ENCODE data around the gene CHPF2.

GRCh38 chr7:151242159-151243044 lies 10.1 kb downstream of the CHPF2 start:
- TF ChIP-seq CTCF (IDR thresholded peaks at IDR 0.05) (no peak), POLR2A (IDR thresholded peaks at IDR 0.05) (no peak)

All from tibial nerve (tissue), 3 donors.